SU-DHL-6 (cell line): ENCODE measurements around the gene TMC3.

Experiments used
- EZH2phosphoT487 ChIP-seq: fragments of 200-600 bp; sonication (generic), shearing (Covaris generic); conservative IDR thresholded peaks from 2 replicates; pipeline ENCODE4 v1.6.1; 2018; ENCODE audit warnings: mild to moderate bottlenecking, antibody characterized with exemption, low read length, moderate library complexity, mixed read lengths
- TF ChIP-seq, protein P1 (sequence below): fragments of 200-600 bp; sonication (generic); IDR thresholded peaks from one replicate; pipeline ENCODE4 v1.5.1; 2017; ENCODE audit warnings: antibody characterized with exemption, mild to moderate bottlenecking, low read length, moderate library complexity; ENCODE audit not compliant: insufficient read depth, poor library complexity, severe bottlenecking

DNA sequence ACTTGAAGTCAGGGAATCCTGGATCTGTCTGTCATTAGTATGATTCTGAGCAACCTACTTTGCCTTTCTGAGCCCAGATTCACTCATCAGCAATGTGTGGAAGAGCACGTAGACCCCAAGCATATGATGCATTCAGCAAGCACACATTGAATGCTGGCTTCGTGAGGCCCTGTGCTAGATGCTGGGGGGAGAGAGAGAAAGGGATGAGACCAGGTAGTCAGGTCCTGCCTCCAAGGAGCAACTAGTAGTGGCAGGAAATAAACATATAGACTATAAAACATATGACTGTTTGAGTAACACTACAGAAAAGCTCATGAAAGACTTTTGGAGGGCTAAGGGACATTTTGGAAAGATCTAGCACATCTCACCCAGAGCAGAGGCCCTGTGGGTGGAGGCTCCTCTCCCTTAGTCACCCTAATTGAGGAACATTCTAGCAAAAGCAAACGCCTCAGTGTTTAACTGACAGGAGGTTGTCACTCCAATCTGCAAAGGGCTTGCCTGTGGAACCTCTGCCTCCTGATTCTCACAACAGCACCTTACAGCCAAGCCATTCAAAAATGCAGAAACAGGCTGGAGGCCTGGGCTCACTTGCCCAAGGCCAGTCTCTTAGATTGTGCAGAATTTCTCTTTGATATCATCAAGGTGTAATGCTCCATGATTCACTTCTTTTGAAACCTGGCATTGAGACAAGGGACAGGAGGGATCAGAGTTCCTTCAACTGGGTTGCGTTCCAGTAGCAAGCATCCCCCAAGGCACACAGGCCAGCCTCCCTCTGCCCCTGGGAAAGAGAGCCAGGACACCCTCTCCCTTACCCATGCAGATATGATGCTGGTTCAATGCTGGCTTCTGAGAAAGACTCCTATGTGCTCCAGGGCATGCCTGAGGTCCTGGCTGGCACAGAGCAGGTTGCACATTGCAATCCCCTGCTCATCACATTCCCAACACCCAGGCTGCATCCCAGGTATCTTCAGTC is 76.1 kb downstream of the TMC3 start:
- TF ChIP-seq, protein P1, sequence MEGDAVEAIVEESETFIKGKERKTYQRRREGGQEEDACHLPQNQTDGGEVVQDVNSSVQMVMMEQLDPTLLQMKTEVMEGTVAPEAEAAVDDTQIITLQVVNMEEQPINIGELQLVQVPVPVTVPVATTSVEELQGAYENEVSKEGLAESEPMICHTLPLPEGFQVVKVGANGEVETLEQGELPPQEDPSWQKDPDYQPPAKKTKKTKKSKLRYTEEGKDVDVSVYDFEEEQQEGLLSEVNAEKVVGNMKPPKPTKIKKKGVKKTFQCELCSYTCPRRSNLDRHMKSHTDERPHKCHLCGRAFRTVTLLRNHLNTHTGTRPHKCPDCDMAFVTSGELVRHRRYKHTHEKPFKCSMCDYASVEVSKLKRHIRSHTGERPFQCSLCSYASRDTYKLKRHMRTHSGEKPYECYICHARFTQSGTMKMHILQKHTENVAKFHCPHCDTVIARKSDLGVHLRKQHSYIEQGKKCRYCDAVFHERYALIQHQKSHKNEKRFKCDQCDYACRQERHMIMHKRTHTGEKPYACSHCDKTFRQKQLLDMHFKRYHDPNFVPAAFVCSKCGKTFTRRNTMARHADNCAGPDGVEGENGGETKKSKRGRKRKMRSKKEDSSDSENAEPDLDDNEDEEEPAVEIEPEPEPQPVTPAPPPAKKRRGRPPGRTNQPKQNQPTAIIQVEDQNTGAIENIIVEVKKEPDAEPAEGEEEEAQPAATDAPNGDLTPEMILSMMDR = no peak
- TF ChIP-seq EZH2phosphoT487 = no peak
